ENCODE data around the gene SLC16A13. TPM values are rescaled to one million over a fixed set of nuclear protein-coding genes. Genes with fewer than 3 reads are reported as not detected.

Gene SLC16A13
- total and polyA plus RNA-seq, 11 donors, result 0.83 to 2.1 (median 1.0) TPM

DNA sequence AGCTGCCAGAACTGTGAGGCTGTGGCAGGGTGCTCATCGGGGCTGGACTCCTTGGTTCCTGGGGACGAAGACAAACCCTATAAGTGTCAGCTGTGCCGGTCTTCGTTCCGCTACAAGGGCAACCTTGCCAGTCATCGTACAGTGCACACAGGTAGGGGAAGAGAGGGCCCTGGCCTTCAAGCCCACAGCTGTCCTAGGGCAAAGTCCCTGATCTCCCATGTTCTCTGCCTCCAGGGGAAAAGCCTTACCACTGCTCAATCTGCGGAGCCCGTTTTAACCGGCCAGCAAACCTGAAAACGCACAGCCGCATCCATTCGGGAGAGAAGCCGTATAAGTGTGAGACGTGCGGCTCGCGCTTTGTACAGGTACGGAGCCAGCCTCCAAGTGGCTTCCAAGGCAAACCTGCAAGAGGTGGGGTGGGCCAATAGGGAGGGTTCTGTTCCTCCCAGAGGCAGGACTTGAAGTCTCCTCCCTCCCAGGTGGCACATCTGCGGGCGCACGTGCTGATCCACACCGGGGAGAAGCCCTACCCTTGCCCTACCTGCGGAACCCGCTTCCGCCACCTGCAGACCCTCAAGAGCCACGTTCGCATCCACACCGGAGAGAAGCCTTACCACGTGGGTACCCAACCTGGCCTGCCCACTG lies 9.2 kb upstream of the SLC16A13 start:
- Histone ChIP-seq H3K27ac (peak overlapping the region in 11 of 12 donors; percentile 10 to 97 (median 54)), H3K4me1 (peaks cover 0 to 76% (median 29%) of the 10 kb centered on the region in 12 donors), H3K36me3 (peaks cover 0 to 44% (median 9%) of the 10 kb centered on the region in 9 donors), H3K9me3 (no peaks in the 10 kb centered on the region), H3K4me3 (peak overlapping the region in 9 of 12 donors; percentile 1 to 79 (median 63)), H3K27me3 (peaks cover 0 to 24% (median 0%) of the 10 kb centered on the region in 9 donors)
- ATAC-seq (no peak), DNase-seq (no peak)
- TF ChIP-seq POLR2A (IDR thresholded peaks at IDR 0.05), result no peak
- TF ChIP-seq, protein P1, sequence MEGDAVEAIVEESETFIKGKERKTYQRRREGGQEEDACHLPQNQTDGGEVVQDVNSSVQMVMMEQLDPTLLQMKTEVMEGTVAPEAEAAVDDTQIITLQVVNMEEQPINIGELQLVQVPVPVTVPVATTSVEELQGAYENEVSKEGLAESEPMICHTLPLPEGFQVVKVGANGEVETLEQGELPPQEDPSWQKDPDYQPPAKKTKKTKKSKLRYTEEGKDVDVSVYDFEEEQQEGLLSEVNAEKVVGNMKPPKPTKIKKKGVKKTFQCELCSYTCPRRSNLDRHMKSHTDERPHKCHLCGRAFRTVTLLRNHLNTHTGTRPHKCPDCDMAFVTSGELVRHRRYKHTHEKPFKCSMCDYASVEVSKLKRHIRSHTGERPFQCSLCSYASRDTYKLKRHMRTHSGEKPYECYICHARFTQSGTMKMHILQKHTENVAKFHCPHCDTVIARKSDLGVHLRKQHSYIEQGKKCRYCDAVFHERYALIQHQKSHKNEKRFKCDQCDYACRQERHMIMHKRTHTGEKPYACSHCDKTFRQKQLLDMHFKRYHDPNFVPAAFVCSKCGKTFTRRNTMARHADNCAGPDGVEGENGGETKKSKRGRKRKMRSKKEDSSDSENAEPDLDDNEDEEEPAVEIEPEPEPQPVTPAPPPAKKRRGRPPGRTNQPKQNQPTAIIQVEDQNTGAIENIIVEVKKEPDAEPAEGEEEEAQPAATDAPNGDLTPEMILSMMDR (IDR thresholded peaks at IDR 0.05), result no peak
- intact Hi-C loops (cut with DNase I), result loop anchor here in 1 of 10 donors (10.0 kb wide), 1 partner anchor 272 kb away; the partner anchor contains the start of gene XAF1
- WGBS, 4 donors, result 72 to 84% (median 74%) methylated on average over 29 of the region's 29 CpGs

DNA sequence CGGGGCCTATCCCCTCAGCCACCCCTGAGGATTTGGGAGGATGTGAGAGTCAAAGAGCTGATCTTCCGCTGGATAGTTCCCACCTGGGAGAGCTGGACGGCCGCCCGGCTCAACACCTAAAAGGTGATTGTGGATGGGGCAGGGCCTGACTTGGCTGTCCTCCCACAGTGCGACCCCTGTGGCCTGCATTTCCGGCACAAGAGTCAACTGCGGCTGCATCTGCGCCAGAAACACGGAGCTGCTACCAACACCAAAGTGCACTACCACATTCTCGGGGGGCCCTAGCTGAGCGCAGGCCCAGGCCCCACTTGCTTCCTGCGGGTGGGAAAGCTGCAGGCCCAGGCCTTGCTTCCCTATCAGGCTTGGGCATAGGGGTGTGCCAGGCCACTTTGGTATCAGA lies 8.5 kb upstream of the SLC16A13 start:
- H3K4me3 ChIP-seq, result peak overlapping the region in 6 of 12 donors; percentile 56 to 79 (median 66)
- peak overlapping the region in 10 of 12 donors; percentile 37 to 97 (median 61) for H3K27ac ChIP-seq
- peaks cover 0 to 71% (median 25%) of the 10 kb centered on the region in 12 donors for H3K4me1 ChIP-seq
- H3K36me3 ChIP-seq, result peaks cover 0 to 44% (median 9%) of the 10 kb centered on the region in 9 donors
- ATAC-seq (no peak), DNase-seq (no peak)
- no peak for TF ChIP-seq POLR2A (IDR thresholded peaks at IDR 0.05)
- TF ChIP-seq, protein P1 (IDR thresholded peaks at IDR 0.05), result no peak
- no peaks in the 10 kb centered on the region for H3K9me3 ChIP-seq
- WGBS, 4 donors, result 51 to 61% (median 54%) methylated on average over 10 to 13 of the region's 13 CpGs
- peaks cover 0 to 17% (median 0%) of the 10 kb centered on the region in 9 donors for H3K27me3 ChIP-seq
- intact Hi-C loops (cut with DNase I), result loop anchor here in 1 of 10 donors (10.0 kb wide), 1 partner anchor 273 kb away; the partner anchor contains the start of gene XAF1

DNA sequence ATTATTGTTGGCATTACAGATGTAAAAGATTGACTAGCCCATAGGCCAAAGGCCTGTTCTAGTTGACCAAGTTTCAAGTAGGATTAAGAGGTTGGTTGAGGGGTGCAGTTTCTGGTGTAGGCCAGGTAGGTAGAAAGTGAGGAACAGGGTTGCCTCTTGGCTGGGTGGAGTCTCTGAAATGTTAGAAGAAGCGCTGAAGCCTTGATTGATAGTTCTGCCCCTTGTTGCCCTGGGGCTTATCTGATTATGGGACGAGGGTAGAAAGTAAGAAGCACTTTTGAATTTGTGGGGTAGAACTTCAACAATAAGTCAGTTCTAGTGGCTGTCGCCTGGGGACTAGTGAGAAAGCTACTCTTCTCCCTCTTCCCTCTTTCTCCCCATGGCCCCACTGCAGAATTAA lies 6.7 kb upstream of the SLC16A13 start:
- Histone ChIP-seq H3K27ac (peak overlapping the region; percentile 34 to 97 (median 75)), H3K27me3 (no peaks in the 10 kb centered on the region), H3K4me3 (peak overlapping the region in 2 of 12 donors; percentile 13 to 17), H3K4me1 (peaks cover 0 to 65% (median 21%) of the 10 kb centered on the region in 12 donors), H3K9me3 (no peaks in the 10 kb centered on the region), H3K36me3 (peaks cover 0 to 44% (median 9%) of the 10 kb centered on the region in 9 donors)
- ATAC-seq, result no peak
- no peak for DNase-seq
- intact Hi-C loops (cut with DNase I), result loop anchor here in 1 of 10 donors (10.0 kb wide), 1 partner anchor 274 kb away; the partner anchor contains the start of gene XAF1
- WGBS, 4 donors, result 63 to 80% (median 69%) methylated on average over 3 of the region's 3 CpGs
- TF ChIP-seq POLR2A (IDR thresholded peaks at IDR 0.05), result no peak
- TF ChIP-seq, protein P1 (IDR thresholded peaks at IDR 0.05), result no peak

DNA sequence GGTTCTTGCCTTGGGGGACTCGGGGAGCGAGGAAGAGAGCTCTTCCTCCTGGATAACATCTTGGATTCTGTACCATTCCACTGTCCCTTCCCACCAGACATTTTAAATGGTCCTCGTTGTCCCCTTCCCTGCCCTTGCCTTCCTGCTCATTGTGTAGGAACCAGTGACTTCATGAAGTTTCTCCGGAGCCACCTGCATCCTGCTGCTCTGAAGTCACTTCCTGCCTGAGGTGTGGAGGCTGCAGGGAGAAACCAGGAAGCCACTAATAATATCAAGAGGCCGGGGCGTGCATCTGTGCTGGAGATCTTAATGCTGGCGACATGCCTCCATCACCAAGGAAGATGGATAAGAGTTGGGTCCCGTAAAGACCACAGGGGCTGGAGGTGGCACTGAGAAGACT lies 6.2 kb upstream of the SLC16A13 start:
- TF ChIP-seq POLR2A (IDR thresholded peaks at IDR 0.05), result no peak
- TF ChIP-seq, protein P1 (IDR thresholded peaks at IDR 0.05), result no peak
- DNase-seq, result peak in 4 of 5 donors; percentile 53 to 72 (median 68)
- 38 to 59% (median 49%) methylated on average over 8 of the region's 8 CpGs for WGBS, 4 donors

More for the DNA sequence above, 6.2 kb upstream of the SLC16A13 start:
- H3K9me3 ChIP-seq, result no peaks in the 10 kb centered on the region
- H3K4me1 ChIP-seq, result peaks cover 0 to 67% (median 21%) of the 10 kb centered on the region in 12 donors
- peaks cover 0 to 41% (median 7%) of the 10 kb centered on the region in 9 donors for H3K36me3 ChIP-seq
- H3K27me3 ChIP-seq, result no peaks in the 10 kb centered on the region
- peak; percentile 37 to 89 (median 72) for ATAC-seq
- intact Hi-C loops (cut with DNase I), result loop anchor here in 1 of 10 donors (10.0 kb wide), 1 partner anchor 275 kb away; the partner anchor contains the start of gene XAF1
- no peak overlapping the region for H3K4me3 ChIP-seq
- peak overlapping the region; percentile 34 to 97 (median 75) for H3K27ac ChIP-seq

Data from heart left ventricle (tissue), 16 donors.